Effector memory CD8-positive, alpha-beta T cell (primary cell): ENCODE data around the gene SF3A1.
A peak's percentile ranks its signal among the peaks of the same experiment; 100 is the strongest.

ENCODE experiments used
- ATAC-seq: fragments of 150-1000 bp; cut with Tn5 transposase; replicated peaks from 2 replicates; pipeline ENCODE4 v1.10.0; 2021; ENCODE audit warnings: mild to moderate bottlenecking, moderate library complexity
- DNase-seq, 3 experiments: peaks; one replicate each; pipeline ENCODE4 v3.0.0; 2021
- H3K27ac Mint-ChIP-seq, 2 donors: one replicate each; pipeline ENCODE4 v1.8.0; 2022; ENCODE audit warnings: mild to moderate bottlenecking in 2 of 2, mixed read lengths in 2 of 2, moderate library complexity in 2 of 2
- H3K27me3 Mint-ChIP-seq, 2 donors: one replicate each; pipeline ENCODE4 v1.8.0; 2022; ENCODE audit warnings: mixed read lengths in 2 of 2
- H3K36me3 Mint-ChIP-seq: one replicate; pipeline ENCODE4 v1.8.0; 2022; ENCODE audit warnings: mild to moderate bottlenecking, moderate library complexity, mixed read lengths; ENCODE audit not compliant: insufficient read depth
- H3K4me1 Mint-ChIP-seq, 2 donors: one replicate each; pipeline ENCODE4 v1.8.0; 2022; ENCODE audit warnings: low read depth in 2 of 2, mixed read lengths in 2 of 2
- H3K4me3 Mint-ChIP-seq, 2 donors: one replicate each; pipeline ENCODE4 v1.8.0; 2022; ENCODE audit warnings: mild to moderate bottlenecking in 2 of 2, mixed read lengths in 2 of 2, moderate library complexity in 2 of 2
- H3K9me3 Mint-ChIP-seq, 2 donors: one replicate each; pipeline ENCODE4 v1.8.0; 2022; ENCODE audit warnings: mixed read lengths in 2 of 2

The SF3A1 gene

DNA sequence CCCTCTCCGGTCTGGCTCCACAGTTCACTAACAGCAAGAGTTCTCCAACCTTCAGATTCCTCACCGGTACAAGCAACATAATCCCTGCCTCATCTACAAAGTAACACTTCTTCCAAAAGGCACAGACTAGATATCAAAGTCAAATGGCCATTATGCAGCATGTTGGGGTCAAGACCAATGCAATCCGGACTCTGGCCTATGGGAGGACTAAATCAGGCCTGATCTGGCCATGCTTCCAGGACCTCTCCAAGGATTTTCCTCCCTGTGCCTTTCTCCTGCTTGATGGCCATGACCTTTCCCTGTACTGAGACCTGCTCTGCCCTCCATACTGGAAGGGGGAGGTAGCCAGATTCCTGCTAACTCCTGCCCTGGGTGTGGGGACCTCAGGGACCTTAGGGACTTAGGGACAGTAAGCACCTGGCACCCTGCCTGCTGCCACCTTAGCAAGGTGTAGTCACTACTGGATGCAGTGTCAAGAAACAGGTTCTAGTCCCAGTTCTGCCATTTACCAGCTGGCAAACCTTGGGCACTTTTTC is 36.6 kb downstream of the SF3A1 start:
- H3K4me3 Mint-ChIP-seq: peak overlapping the region in 1 of 2 donors; percentile 21

DNA sequence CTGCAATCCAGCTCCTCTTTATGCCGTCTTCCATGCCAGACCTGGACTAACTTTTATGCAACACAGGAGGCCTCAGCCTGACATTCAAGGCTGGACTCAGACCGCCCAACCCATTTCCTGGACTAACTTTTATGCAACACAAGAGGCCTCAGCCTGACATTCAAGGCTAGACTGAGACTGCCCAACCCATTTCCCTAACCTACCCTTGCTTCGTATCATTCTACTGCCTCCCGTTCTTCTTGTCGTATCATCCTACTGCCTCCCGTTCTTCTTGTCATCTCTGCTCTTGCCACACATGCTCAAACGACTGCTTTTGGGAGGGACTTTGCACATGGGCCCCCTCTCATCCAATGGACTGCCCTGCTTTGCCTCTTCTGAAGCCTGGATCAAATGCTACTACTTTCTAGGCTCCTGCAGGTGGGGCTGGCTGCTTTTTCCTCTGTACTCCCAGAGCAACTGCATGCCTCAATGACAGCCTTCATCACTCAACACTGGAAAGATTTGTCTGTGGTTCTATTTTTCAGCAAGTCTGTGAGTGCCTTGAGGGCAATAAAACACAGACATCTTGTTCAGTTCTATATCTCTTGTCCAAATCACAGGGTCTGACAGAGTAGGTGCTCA is 37.8 kb downstream of the SF3A1 start:
- H3K4me3 Mint-ChIP-seq: peak overlapping the region; percentile 57 to 59
- peaks cover 26% of the 10 kb centered on the region for H3K36me3 Mint-ChIP-seq
- peak overlapping the region; percentile 84 to 87 for H3K27ac Mint-ChIP-seq
- H3K27me3 Mint-ChIP-seq: no peaks in the 10 kb centered on the region
- peaks cover 85 to 88% of the 10 kb centered on the region in 2 donors for H3K4me1 Mint-ChIP-seq
- ATAC-seq (no peak), DNase-seq (no peak)
- no peaks in the 10 kb centered on the region for H3K9me3 Mint-ChIP-seq

More for the DNA sequence above, 36.6 kb downstream of the SF3A1 start:
- Mint-ChIP-seq H3K9me3 (no peaks in the 10 kb centered on the region), H3K4me1 (peaks cover 86 to 90% of the 10 kb centered on the region in 2 donors), H3K27me3 (no peaks in the 10 kb centered on the region), H3K27ac (peak overlapping the region; percentile 84 to 87), H3K36me3 (peaks cover 20% of the 10 kb centered on the region)
- DNase-seq: no peak
- ATAC-seq: no peak

DNA sequence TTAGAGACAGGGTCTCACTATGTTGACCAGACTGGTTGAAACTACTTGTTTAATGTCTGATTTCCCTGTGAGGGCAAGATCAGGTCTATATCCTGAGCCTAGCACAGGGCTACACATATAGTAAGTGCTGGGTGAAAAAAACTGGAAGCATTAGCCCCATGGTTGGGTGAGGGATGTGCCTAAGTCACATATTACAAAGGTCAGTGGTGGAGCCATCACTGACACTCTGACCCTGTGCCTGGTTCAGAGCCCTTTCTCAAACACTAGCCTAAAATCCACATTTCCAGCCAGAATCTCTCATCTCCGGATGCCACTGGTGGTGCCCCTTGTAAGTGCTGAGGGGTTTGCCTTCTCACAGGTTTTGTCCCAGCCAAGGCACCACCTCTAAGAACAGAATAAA is 38.9 kb downstream of the SF3A1 start:
- no peak for DNase-seq
- H3K9me3 Mint-ChIP-seq: no peaks in the 10 kb centered on the region
- H3K36me3 Mint-ChIP-seq: peaks cover 22% of the 10 kb centered on the region
- ATAC-seq: no peak
- H3K4me1 Mint-ChIP-seq: peaks cover 81 to 86% of the 10 kb centered on the region in 2 donors
- H3K27me3 Mint-ChIP-seq: no peaks in the 10 kb centered on the region
- H3K27ac Mint-ChIP-seq: peak overlapping the region; percentile 84 to 87
- H3K4me3 Mint-ChIP-seq: peak overlapping the region; percentile 37 to 50

DNA sequence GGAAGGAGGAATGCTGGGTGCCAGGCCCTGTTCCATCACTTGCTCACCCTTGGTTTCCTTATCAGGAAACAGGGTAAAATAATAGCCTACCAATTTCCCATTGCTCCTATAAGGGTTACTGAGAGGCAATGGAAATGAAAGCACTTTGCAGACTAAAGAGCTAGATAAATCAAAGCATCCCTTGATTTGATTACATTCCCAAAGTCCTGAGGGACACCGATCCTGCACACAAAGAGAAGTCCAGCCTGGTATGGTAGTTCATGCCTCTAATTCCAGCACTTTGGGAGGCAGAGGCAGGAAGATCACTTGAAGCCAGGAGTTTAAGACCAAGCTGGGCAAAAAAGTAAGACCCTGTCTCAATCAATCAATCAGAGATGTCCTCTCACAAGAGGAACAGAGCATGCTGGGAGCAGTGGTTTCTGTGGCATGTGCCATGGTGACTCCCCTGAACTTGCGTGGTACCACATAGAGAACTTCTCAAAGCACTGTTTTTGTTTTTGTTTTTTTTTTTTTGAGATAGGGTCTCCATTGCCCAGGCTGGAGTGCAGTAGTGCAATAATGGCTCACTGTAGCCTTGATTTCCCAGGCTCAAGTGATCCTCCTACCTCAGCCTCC is 40.6 kb downstream of the SF3A1 start:
- no peak for DNase-seq
- Mint-ChIP-seq H3K27me3 (no peaks in the 10 kb centered on the region), H3K4me1 (peaks cover 86 to 89% of the 10 kb centered on the region in 2 donors), H3K36me3 (peaks cover 22% of the 10 kb centered on the region), H3K4me3 (peak overlapping the region; percentile 18 to 57), H3K27ac (peak overlapping the region; percentile 70 to 87), H3K9me3 (no peaks in the 10 kb centered on the region)
- ATAC-seq: peak; percentile 21

DNA sequence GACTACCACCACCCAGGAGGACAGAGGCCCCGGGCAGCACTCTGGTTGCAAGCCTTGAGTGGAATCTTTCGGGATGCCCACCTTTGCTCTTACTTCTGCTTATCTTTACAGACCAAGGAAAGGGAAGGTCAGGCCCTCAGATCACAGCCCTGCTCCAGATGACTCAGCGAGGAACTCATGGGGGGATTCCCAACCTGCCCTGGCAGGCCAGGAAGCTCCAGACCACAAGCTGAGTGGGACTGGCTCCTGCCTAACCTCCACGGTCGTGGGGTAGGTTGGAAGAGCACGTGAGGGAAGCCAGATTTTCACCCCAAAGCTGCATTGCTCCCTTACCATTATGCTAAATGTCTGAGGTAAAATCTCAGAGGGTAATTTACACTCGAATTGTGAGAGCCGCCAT is 41.8 kb downstream of the SF3A1 start:
- Mint-ChIP-seq H3K36me3 (peaks cover 20% of the 10 kb centered on the region), H3K4me3 (peak overlapping the region; percentile 50 to 64), H3K9me3 (no peaks in the 10 kb centered on the region), H3K4me1 (peaks cover 88 to 89% of the 10 kb centered on the region in 2 donors), H3K27ac (peak overlapping the region; percentile 79 to 87), H3K27me3 (no peaks in the 10 kb centered on the region)
- ATAC-seq: peak; percentile 90
- peak in 2 of 3 experiments; percentile 28 to 41 for DNase-seq

DNA sequence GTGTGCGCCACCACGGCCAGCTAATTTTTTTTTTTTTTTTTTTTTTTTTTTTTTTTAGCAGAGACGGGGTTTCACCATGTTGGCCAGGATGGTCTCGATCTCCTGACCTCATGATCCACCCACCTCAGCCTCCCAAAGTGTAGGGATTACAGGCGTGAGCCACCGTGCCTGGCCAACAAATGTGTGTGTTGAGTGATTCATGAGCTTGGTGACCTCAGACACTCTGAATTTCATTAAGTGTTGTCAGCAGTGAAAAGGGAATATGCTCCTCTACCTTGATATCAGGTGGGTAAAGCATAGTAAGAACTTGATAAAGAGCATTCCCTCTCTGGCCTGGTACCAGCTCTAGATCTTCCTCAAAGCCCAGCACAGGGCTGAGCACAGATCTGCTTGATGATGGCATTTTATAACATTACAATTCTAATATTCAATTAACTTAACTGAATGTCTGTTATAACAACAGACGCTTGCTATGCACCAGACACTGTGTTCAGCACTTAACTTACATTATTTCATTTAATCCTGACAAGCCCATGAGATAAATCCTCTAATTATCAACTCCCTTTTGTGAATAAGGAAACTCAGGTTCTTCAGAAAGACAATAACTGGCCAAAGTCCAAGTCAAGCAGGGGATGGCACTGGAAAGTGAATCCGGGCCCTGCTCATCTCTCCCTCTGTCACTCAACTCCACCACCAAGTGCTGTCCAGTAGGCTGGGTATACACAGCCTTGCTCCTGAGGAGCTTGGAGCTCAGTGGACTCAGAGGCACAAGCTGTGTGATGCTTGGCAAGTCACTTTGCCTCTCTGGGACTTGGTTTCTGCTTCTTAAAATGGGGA is 42.9 kb downstream of the SF3A1 start:
- no peak for DNase-seq
- H3K4me3 Mint-ChIP-seq: peak overlapping the region; percentile 50 to 64

DNA sequence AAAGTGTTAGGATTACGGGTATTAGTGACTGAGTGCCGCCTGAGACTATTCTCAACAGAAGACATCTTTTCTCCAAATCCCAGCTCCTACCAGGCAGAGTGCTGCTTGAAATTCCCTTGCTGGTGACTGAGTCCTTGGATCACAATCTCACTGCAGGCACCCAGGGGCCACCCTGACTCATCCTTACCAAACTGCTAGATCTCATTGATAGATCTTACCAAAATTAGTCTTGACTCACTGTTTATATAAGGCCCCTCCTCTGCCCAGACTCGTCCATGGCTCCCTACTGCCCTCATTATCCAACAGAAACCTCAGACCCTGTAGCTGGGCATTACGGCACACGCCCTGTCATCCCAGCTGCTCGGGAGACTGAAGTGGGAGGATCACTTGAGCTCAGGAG is 44.6 kb downstream of the SF3A1 start:
- Mint-ChIP-seq H3K27ac (peak overlapping the region; percentile 94 to 95), H3K36me3 (peaks cover 16% of the 10 kb centered on the region), H3K9me3 (no peaks in the 10 kb centered on the region), H3K27me3 (no peaks in the 10 kb centered on the region), H3K4me3 (peak overlapping the region; percentile 34 to 68), H3K4me1 (peaks cover 86 to 89% of the 10 kb centered on the region in 2 donors)
- DNase-seq (no peak), ATAC-seq (no peak)

More for the DNA sequence above, 42.9 kb downstream of the SF3A1 start:
- Mint-ChIP-seq H3K9me3 (no peaks in the 10 kb centered on the region), H3K36me3 (peaks cover 13% of the 10 kb centered on the region), H3K4me1 (peaks cover 87 to 89% of the 10 kb centered on the region in 2 donors), H3K27me3 (no peaks in the 10 kb centered on the region), H3K27ac (peak overlapping the region; percentile 87 to 95)
- no peak for ATAC-seq

DNA sequence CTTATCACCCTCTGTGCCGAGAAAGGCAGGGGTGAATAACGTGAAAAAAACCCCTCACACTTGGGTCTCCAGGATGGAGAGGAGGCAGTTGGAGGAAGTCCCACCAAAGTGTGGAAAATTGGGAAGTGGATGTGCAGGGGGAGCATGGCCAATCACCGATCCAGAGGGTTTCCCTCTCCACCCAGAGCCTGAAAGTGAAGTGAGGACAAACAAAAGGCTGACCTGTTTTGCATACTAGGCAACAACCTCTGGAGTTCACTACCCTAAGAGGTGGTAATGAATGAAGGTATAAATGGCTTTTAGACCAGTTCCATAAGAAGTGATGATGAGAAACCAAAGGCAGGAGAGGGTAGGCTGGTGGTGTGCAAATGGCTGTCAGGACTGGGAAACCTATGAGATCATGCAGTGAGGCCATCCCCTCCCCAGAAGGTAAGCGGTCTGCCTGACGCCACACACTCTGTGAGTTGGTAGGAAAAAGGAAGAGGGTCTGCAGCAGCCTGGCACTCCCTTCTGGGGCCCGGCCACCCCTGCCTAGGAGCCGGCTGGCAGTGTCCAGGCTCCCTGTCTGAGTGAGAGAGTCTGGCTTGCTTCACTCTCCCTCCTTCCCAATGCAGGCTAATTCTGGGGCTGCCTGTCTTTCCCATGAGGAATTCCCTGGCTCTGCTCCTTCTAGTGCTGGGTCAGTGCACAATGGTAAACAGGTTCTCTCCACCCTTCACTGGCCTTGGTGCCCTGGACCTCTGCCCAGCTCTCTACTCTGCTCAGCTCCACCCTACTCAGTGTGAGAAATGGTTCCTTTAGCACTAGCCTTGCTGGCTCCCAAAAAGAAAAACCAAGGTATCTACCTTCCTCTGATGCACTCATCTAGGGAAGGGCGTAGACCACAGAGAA is 45.6 kb downstream of the SF3A1 start:
- Mint-ChIP-seq H3K4me1 (peaks cover 90 to 92% of the 10 kb centered on the region in 2 donors), H3K27ac (peak overlapping the region; percentile 94 to 95), H3K4me3 (peak overlapping the region; percentile 74 to 81), H3K27me3 (no peaks in the 10 kb centered on the region), H3K36me3 (peaks cover 16% of the 10 kb centered on the region), H3K9me3 (no peaks in the 10 kb centered on the region)
- ATAC-seq (no peak), DNase-seq (no peak)

DNA sequence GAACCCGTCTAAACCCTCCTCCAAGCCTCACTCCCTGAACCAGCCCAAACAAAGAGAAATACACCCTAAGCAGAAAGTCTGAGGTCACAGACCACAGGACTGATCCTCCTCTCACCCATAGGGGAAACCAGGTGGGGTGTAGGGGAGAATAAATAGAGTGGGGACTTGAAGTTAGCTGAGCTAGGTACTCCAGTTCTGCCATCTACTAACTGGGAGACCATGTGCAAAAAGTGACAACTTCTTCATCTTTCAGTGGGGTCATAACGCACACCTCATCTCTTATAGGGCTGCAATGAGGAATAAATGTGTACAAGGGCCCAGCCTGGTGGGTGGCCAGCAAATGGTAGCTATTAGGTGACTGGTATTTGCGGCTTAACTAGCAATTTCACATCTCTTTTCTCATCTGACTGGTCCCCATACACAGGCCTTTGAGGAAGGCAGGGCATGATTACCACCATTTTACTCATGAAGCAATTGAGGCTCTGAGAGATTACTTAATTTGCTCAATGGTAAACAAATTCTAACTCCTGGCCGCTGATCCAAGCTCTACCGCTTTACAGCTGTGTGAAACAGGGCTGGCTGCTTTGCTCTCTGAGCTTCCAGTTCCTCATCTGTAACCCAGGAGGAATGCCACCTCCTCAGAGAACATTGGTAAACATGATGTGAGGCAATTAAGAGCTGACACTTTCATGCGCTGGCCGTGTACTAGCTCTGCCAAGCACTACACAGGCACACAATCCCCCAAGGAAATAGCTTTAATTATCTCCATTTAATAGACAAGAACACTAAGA is 46.5 kb downstream of the SF3A1 start:
- H3K36me3 Mint-ChIP-seq: peaks cover 14% of the 10 kb centered on the region
- ATAC-seq: peak; percentile 55
- H3K4me3 Mint-ChIP-seq: peak overlapping the region; percentile 74 to 81
- H3K4me1 Mint-ChIP-seq: peaks cover 90 to 92% of the 10 kb centered on the region in 2 donors
- H3K27ac Mint-ChIP-seq: peak overlapping the region; percentile 94 to 95
- no peak for DNase-seq
- H3K9me3 Mint-ChIP-seq: no peaks in the 10 kb centered on the region
- H3K27me3 Mint-ChIP-seq: no peaks in the 10 kb centered on the region

DNA sequence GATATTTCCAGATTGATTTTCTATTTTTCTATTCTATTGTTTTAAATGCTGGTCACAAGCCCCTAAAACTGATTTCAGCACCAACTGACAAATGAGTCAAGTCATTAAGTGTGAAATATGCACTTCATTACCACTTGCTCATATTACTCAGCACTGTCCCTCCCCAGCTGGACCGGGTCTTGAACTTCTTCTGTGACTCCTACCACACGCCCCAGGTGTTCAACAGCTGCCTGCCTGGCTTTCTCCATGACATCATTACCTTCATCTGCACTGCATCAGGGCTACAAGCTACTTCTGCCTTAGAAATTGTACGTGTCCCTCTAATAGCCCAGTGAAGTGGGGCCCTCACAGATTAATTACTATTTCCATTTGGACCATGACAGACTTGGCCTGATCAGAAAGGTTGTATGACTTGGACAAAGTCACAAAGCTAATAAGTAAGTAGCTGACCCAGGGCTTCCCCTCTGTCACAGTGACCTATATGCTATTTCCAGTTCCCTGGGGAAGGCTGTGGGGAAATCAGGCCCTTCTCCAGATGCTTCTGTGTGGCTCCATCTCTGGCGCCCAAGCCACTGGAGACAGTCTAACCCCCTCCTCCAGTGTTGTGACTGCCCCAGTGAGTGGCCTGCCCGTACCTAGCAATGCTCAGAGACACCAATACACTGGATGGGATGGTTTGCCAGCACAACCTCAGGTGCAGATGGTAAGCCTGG is 48.0 kb downstream of the SF3A1 start:
- DNase-seq (no peak), ATAC-seq (no peak)
- Mint-ChIP-seq H3K9me3 (no peaks in the 10 kb centered on the region), H3K27me3 (no peaks in the 10 kb centered on the region), H3K4me3 (peak overlapping the region; percentile 73 to 81), H3K4me1 (peaks cover 90 to 92% of the 10 kb centered on the region in 2 donors), H3K27ac (peak overlapping the region; percentile 94 to 95), H3K36me3 (peaks cover 9% of the 10 kb centered on the region)

DNA sequence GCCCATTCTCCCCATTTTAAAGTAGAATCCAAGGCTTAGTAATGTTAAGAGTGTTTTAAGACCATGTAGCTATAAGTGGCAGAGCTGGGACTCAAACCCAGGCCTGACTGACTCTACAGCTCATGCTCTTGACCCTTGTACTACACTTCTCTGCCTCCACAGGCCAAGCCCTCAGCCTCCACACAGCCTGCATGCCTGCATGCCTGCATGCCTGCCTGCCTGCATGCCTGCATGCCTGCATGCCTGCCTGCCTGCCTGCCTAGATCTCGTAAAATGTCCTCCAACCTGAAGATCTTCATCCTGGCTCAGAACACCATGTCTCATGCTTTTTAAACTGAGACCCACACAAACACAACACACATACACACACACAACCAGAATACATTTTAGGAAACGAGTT is 48.6 kb downstream of the SF3A1 start:
- peaks cover 9% of the 10 kb centered on the region for H3K36me3 Mint-ChIP-seq
- ATAC-seq (no peak), DNase-seq (no peak)
- no peaks in the 10 kb centered on the region for H3K9me3 Mint-ChIP-seq
- H3K27ac Mint-ChIP-seq: peak overlapping the region; percentile 94 to 95
- peak overlapping the region; percentile 73 to 81 for H3K4me3 Mint-ChIP-seq
- peaks cover 95% of the 10 kb centered on the region in 2 donors for H3K4me1 Mint-ChIP-seq
- no peaks in the 10 kb centered on the region for H3K27me3 Mint-ChIP-seq
